Left hindlimb (tissue), 1 donor: ENCODE measurements around the gene CFAP61.
"Not testable (repeated sequence)": the region's sequence is repeated elsewhere in the genome, so short reads cannot be mapped to it uniquely, and the experiment has no call there.

Source experiments
- DNase-seq: peaks from one replicate; pipeline ENCODE4 v3.0.0-alpha.2; 2018

CFAP61 gene

DNA sequence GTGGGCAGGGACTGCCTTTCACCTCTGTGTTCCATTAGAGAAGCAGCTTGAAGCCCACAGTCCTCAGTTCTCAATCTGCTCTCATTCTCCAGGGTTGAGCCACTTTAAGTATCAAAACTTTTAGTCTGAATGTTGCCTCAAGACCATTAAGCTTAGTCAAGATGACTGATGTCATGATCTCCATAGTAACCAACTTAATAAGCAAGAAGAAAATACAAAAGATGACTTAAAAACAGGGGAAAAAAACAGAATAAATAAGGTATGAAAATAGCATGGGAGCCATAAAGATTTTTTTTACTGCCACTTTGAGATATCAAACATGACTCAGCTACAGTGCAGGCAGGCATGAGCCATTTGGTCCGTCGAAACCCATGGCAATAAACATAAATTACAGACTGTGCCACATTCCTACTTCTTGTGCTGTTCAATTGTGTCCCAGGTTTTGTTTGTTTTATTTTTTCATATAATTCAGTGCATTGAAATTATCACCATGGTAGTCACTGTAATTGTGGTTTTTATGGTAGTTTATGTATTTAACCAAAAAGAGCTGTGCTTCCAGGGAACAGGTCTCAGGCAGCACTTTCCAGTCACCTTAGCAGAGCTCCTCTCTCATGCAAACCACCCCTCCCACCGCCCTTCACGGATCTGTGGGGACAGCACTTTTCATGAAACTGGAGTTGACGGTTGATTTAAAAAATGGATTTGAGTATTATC is 159.1 kb downstream of the CFAP61 start:
- DNase-seq: no peak

DNA sequence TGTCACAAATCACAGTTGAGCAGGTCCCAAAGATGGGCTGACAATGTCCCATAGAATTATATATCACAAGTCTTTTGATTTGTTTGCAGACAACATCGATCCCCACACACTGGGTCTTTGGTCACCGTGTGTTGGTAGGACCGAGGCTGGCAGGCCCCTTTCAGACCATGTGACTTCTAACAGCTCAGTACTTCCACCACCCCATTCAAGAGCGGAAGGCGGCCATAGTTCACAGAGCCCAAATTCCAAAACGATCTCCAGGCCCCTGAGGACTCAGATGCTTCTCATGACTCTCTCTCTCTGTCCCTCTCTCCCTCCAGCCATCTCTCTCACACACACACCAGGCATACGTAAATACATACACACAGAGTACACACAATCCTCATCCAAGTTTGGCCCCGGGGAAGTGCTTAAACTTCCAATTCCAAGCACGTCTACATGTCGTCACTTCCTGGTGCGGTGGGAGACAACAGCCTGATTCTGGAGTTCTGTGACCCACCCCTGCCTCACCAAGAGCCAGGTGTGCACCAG is 159.7 kb downstream of the CFAP61 start:
- no peak for DNase-seq

DNA sequence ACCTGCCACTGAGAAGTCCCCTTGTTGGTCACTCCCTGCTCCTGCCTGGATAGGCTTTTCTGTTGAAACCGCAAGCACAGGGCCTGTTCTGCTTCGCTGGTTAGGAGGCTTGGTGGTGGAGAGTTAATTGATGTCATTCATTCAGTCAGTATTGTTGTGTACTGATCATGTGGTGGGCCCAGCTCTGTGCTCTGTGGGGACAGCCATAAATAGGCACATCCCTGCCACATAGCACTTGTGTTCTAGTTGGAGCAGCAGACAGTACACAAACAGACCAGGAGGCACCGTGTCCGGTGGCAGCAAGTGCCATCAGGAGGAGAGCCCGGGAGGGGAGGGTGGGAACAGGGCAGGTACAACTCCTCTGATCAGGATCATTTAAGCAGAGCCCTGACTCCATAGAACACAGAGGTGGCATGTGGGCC is 160.4 kb downstream of the CFAP61 start:
- no peak for DNase-seq

DNA sequence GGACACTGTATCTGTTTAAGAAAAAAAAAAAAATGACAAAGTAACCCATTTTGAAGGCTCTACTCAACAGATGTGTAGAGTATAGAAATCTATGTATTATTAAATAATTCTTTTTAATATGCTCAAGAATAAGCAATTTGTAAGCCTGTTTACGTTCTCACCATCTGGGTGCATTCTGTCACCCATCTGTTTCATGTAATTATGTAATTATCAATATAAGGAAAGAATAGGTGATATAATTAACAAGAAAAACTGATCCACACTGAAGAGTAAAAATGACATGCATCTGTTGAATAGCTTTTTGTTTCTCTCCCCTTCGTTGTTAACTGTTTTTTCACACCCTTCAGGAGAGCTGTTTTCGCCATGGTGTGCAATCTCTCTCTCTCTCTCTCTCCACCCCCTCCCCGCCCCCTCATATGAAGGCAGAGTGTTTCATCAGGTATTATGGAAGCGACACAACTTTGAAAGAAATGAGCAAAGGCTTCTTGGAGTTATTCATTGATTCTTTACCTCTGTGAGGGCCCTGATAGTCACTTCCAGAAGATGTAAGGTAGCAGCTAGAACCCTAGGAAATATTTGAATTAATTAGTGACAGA is 161.3 kb downstream of the CFAP61 start:
- DNase-seq: no peak

DNA sequence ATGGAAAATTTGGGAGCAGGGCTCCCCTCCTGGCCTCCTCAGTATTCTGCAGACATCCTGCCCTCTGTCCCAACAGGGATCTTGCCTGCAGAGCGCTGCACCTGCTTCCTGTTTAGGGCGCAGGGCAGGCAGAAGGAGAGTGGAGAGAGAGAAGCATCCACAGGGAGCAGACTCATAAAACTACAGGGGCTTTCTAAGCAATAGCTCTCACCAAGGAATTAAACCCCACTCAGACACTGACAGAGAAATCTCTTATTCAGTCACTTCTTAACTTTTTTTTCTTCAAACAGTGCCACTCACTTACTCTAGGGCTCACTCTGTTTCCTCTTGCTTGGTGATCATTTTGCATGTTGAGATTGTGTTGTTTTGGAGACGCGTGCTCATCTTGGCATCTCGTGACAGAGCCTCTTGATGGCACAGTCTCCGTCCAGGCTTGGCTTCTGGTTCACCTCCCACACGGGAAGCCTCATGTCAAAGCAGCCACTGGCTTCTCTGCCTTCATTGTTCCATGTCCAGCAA is 162.5 kb downstream of the CFAP61 start:
- no peak for DNase-seq

DNA sequence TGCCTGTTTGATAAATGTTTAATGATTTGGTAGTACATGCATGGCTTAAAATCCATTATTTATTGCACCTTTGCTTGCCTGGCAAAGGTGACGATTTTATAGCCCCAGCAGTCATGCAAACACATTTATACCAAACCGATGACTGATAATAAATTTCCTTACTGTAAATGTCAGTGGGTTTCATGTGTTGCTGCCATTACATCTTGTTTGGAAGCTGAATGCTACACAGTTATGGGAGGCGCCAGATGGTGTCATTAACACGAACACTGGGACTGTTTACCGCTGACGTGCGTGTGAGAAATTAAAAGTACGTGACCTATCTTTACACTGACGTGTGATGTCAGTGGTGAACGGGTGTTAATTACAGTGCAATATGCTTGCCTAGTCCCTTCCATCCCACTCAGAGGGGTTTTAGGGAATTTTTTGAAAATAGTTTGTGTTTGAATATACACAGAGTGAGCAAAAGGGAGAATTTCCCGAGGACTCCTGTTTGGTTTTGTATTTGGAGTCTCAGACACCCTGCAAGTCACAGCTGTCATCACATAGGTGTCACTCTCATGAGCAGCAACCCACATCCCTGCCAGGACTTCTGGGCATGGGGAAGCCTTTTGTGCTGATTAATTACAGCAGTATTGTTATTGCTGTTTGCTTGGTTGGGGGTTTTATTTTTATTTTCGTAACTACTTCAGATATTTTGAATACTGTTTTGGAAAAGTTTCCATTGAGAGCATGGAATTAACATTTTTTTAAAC is 163.8 kb downstream of the CFAP61 start:
- no peak for DNase-seq

DNA sequence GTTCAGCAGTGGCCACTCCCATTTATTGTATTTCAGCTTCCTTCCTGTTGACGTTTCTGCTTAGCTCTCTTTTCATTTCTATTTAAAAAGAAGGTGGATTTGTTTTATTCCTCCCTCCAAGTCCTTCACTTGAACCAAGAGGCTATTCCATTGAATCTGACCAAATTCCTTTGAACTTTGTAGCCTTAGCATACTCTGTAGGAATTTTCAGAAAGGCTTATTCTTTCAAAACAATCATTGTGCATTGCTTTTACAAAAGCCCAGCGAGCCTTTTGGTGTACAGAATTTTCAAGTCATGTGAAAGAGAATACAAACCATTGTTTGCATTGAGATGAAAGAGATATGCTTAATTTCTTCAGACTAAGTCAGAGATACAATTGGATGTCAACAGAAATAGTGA is 164.6 kb downstream of the CFAP61 start:
- DNase-seq: no peak

DNA sequence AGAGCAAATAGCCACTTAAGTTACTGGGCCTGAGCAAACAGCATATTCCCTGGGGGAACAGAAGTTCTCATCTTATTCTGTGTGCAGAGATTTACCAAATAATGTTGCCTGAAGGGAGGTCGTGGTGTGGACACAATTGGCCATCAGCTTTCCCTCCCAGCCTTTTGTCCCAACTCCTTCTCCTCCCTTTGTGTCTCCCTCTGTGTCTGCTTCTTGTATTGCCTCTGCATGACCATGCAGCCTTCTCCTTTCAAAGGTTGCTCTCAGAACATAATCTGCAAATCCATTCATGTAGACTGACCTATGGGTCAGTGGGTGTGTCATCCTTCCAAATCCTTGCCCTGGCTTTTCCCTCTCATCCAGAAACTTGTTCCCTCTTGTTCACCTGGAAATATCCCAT is 165.3 kb downstream of the CFAP61 start:
- DNase-seq: no peak

DNA sequence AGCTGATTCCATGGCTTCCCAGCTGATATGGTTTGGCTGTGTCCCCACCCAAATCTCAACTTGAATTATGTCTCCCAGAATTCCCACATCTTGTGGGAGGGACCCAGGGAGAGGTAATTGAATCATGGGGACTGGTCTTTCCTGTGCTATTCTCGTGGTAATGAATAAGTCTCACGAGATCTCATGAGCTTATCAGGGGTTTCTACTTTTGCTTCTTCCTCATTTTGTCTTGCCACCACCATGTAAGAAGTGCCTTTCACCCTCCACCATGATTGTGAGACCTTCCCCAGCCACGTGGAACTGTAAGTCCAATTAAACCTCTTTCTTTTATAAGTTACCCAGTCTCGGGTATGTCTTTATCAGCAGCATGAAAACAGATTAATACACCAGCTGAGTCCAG is 165.8 kb downstream of the CFAP61 start:
- not testable (repeated sequence) for DNase-seq

DNA sequence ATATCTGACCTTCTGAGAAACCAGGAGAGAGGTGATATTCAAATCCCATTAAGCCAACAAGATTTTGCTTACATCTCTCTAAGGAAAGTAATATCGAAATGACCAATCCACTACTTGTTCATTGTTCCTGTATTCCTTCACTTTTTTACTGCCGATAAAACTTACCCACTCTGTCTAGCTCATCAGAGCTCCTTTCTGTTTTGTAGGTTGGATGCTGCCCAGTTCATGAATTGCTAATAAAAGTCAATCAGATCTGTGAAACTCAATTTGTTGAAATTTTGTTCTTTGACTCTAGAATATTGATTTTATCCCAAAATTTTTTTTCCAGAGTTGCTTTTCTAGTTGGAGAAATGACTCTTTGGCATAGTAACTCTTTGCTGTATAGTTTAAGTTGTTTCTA is 166.7 kb downstream of the CFAP61 start:
- no peak for DNase-seq

DNA sequence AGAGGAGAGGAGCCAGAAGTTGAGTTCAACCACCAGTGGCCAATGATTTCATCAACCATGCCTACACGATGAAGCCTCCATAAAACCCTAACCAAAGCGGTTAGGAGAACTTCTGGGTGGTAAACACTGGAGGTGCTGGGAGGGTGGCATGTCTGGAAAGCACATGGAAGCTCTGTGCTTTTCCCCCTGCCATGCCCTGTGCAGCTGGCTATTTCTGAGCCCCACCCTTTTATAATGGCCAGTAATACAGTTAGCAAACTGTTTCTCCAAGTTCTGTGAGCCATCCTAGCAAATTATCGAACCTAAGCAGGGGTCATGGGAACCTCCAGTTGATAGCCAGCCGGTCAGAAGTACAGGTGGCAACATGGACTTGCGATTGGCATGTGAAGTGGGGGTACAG is 167.8 kb downstream of the CFAP61 start:
- DNase-seq: no peak

DNA sequence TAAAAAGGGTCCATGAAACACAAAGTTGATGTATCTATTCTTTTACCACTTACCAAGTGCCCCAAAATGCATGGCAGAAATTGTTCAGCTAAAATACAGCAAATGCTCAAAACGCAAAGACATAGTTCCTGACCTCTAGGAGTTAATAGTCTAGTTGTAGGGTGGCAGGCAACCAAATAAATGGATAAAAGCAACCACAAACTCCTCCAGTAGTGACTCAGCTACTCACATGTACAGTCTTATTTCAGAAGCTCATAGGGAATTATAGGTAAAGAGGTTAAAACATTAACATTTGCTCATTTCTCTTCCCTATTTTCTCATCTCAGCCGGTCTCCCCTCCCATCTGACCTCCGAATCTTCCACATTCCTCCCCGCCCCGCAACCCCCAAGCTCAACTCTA is 171.6 kb downstream of the CFAP61 start:
- DNase-seq: no peak

DNA sequence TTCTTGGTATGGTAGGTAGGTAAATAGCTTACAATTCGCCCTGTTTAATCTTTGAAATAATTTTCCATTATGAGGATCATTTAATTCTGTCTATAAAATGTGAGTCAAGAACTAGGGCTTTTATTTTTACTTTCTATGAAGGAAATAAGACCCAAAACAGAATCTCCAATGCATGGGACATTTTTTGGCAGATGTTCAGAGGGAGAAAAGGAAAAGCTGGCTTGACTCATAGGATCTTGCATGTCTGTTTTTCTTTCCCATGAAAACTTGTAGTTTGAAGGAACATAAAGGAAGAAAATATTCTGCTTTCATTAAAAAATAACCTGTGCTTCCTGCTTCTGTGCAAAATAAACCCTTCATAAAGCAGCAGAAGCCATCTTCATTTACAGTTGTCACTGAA is 172.5 kb downstream of the CFAP61 start:
- no peak for DNase-seq

DNA sequence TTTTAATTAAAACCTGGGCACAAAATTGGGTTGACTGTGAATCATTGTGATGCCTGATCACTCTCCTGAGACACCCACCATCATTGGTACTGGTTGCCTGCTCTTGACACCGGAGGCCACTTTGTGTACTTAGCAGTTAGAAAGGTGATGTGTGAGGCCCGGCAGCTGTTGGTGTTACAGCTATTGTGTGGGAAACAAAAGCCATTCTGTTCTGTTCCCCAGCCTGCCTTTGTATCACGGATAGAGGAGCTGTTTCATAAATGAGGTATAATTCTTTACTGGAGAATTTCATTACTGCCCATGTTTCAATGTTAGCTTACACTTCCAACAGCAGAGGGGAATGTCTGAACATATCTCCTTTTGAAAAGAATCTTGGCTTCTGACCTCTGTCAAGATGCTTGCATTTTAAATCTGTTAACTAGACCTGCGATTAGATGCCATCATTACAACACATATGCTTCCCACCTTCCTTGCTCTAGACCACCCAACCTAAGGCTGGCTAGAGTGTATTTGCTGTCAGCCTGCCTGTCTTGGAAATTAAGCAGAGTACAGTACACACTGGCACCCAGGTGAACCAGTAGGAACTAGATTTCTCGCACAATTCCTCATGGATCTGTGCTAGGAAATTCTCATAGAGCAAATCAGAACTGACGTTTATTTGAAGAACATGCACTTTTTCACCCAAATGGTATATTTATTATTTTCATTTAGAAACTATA is 173.2 kb downstream of the CFAP61 start:
- DNase-seq: no peak

DNA sequence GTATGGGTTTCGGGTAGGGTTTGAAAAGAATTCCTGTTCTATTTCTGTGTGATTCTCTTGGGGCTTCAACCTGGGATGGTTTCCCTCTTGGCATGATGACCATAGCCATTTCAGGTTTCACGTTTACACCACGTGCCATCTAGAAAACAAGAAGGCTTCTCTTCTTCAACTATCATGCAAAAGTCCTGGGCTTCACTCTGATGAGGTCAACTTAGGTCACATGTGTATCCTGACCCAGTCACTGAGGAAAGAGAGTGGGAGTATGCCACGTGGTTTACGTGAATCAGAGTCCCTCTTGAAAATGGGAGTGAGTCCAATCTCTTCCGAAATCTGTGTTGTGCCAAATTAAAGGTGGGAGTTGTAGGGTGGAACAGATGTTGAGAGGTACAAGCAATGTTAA is 174.2 kb downstream of the CFAP61 start:
- DNase-seq: no peak

DNA sequence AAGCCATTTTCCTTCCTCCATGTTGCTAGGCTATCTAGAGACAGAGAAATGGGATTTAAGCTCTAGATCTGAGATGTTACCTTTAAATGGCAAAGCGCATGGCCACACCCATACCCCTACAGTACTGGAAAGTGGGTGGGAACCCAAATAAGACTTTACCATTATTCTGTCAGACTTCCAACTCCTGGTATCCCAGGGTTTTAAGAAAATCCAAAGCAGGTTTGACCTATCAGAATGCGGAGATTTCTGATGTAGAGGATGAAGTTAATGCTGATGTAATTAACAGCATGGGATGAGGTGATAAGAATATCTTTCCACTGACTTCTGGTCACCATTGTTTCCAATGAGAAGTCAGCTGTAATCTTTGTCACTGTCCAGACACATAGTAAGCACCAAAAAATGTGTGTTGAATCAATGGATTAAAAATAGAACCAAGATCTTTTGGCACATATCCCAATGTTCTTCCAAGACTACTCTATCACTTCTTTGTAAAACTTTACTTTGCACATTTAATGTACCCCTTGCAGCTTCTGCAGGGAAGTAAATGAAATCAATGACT is 174.8 kb downstream of the CFAP61 start:
- DNase-seq: no peak

DNA sequence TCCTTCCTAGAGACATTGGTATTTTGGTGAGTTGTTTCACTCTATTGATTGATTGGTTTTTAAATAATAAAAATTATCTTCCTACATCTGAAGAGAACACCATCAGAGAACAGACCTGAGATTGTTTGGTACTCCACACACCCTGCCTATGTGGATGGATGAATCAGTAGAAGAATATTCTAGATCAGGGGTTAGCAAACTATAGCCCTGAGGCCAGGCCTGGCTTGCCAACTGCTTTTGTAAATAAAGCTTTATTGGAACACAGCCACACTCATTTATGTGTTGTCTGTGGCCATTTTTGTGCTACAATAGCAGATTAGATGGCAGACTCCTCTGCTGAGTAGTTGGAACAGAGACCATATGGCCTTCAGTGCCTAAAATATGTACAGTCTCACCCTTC is 176.0 kb downstream of the CFAP61 start:
- DNase-seq: no peak

DNA sequence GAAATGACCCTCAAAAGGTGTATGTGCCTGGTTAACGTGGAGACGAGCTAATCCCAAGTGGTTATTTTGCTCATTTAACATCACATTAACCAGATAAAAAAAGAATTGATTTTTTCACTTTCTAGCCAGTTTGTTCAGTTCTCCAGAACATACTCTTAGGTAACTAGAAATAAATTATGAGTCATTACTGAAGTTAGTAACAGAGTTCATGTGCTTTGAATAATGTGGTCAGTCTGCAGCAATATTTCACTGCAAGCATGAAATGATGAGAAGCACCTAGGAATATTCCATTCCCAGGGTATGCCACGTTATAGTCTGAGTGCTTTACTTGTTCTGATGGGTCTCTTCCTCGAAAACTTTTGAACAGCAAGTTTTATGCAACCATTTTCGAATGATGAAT is 177.3 kb downstream of the CFAP61 start:
- no peak for DNase-seq

DNA sequence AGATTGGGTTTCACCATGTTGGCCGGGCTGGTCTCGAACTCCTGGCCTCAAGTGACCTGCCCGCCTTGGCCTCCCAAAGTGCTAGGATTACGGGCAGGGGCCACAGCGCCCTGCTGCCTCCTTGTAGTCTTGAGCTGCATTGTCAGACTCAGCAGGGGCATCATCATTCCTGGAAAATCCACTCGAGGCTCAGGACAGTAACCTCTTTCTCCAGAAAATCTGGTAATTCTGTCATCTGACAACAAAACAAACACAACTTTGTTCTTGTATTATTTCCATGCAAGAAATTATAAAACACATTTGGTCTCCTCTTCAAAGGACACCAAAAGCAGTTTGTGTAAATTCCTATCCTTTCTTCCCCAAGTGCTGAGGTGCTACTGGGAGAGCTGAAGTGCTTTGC is 178.4 kb downstream of the CFAP61 start:
- no peak for DNase-seq

DNA sequence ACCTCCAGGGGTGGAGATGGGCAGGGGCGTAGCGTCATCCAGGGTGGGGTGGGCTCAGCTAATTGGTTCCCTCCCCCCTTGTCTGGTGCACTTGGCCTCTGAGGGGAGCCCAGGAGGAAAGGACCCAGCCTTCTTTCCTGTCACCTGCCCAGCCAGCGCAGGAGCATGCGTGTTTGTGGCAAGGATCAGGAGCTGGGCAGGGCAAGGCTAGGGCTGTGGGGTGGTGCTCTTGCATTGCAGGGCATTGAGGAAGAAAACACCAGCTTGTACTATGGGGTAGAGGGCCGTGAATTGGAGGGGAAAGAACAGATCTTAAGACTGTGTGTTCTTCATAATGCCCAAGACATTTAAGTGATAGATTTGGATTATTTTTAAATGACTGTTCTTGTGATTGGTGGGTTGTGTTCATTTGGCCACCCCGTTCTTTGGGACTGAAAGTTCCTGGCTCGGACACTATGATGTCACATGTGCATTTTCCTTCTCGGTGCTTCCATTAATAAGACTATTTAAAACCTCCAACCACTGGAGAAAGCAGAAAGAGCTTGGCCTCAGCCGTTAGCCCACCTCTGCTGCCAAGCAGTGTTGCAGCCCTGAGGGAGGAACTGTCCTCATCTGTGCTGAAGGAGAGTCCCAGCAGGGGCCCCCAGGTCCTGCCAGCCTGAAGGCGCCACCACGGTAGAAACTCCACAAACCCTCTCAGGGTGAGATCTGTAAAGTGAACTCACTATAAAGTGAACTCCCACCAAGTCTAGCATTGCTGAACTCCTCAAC is 179.4 kb downstream of the CFAP61 start:
- DNase-seq: no peak

DNA sequence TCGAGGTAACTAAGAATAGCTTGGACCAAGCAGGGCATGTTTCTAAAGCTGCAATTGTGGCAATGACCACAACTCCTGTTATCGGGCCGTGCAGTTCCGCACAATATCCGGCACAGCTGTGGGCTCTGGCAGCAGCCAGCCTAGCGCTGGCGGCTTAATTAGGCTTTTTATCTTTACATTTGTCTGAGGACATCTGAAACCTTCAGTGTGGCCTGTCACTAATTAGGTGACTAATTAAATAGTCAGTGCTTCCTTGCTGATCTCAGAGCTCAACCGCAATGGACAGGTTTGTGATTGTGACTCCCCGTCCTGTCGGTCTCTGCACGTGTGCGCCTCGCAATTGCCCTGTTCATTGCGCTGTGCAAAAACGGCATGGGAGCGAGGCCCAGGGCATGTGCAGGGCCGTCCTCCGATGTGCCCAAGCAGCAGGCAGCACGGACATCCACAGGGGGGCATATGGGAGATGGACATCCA is 180.7 kb downstream of the CFAP61 start:
- DNase-seq: no peak

DNA sequence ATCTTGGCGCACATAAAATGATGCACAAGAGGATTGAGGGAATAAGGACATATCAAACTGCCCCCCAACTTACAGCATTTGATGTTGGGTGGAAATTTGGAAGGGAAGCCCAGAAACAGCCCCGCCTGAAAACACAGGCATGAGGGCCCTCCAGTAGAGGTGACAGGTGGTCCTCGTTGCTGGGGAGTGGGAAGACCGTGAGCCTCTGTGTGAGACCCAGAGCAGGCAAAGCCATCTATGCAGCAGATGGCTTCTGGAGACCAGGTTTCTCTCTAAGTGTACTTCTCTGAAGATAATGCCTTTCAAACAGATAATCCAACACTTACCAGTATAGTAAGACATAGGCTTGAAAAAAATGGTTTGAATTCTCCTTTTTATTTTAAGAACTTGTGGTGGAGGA is 183.3 kb downstream of the CFAP61 start:
- no peak for DNase-seq
